Fibroblast of skin of left biceps (primary cell): Measurements from ENCODE around the gene NCAM1.

ENCODE experiments used
- DNase-seq, 2 experiments: peaks; one replicate each; pipeline ENCODE4 v3.0.0-alpha.2; 2013; ENCODE audit warnings: low read depth in 2 of 2

Gene NCAM1

DNA sequence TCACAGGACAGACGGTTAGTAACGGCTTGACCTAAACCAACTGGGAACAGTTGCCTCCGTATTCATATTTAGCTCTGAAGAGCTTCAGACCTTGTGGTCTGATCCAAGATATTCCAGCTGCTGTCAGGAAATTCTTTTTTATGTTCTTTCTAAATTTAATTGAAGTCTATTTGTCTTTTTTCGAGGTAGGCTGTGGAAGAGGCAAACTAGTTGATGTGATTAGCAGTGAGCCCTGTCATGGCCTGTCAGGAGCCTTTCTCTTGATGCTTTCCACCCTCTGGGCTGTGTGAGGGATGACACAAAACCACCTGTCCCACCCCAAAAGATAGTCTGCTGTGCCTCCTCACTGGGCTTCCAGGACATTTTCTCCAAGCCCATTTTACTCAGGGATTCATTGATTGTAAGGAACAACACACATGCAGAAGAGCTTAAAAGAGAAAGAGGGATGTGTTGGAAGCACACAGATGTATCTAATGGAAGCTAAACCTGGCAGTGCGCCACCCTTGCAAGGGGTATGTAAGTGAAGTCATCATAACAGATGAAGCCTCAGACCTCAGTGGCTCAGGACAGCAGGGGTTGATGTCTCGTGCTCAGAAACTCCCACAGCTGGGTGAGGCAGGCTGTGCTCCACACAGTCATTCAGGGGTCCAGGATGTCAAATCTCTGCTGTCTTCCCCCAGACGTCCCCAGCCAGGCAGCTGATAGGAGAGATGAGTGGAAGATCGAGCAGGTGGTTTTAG is 170.0 kb downstream of the NCAM1 start:
- DNase-seq: peak in 1 of 2 experiments; percentile 8

DNA sequence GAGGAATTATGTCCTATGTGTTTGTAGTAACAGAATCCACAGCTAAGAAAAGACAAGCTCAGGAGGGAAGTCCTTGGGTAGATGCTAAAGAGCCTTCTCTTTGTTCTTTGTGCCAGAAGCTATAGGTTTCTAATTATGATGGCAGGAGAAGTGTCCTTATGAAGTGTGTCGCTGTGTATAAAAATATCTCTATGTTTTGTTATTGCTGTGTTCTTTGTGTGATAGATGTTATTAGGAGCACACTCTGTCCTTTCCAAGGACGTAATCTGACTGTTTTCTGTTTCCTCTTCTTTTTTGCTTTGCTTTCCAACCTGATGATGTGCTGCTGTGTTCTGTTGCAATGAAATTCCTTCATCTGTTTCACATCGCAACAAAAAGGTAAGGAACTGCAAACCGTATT is 171.9 kb downstream of the NCAM1 start:
- DNase-seq: no peak

- no peak for DNase-seq
These were observed 173.4 kb downstream of the NCAM1 start for GRCh38 chr11:113134626-113135025.

DNA sequence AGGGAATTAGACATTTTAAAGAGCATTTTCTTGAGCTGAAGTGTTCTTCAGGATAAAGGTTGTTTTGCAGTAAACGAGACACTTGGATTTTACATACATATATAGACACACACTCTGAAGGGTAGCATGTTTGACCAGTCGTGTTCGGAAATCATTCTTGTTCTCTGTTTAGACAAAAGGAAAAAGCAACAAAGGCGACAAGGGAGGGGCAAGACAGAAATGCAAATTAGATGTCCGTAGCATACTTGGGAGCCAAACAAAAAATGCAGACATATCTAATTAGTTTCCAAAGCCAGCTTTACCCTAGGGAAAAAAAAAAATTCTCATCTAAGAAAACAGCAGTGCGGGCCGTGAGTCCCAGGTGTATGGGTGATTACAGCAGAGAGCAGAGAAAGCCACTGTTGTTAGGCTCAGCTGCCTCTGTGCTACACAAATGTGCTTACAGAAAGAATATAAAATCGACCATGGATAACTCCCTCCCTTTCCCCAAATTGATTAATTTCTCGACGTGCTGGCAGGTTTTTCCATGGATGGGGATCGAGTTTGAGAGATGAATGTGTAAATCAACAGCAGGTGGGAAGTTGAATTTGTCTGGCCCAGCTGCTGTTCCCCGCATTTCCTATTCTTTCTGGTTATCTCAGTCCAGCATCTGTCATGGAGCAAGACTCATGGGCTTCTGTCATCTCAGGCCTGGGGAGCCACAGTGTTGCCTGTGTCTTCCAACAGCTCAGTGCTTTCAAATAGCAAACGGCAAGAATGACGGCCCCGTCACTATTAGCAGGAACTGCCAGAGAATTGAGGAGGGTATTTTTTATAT is 176.7 kb downstream of the NCAM1 start:
- DNase-seq: no peak

DNA sequence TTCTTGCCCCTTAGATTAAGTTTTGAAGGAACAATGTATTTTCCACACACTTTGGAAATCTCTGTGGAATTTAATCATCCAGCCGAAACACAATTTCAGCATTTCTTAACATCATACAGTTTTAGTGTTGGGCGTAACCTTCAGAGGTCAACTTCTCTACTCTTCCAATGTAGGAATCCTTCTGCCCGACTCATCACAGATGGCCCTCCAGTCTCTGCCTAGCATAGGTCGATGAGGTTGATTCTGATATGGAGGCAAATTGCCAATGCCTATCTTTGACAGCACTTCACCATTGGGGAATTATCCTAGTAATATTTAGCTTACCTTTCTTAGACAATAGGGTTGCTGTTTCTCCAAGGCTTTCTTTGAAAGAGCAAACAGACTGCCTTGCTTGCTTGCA is 177.5 kb downstream of the NCAM1 start:
- DNase-seq: no peak

DNA sequence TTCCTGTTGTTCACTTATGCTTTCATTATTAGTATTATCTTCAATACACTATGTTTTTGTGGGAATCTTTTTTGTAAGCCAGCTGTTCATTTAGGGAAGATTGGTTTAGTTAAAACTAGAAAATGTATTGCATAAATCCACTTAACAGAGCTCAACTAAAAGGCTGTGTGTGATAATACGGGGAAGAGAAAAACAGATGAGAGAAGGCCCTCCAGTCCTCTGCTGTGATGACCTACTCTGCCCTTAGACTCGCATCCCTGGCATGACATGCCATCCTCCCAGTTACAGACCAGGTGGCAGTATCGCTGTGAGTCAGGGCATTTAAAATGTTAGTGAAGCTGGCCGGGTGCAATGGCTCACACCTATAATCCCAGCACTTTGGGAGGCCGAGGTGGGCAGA is 179.8 kb downstream of the NCAM1 start:
- DNase-seq: no peak

DNA sequence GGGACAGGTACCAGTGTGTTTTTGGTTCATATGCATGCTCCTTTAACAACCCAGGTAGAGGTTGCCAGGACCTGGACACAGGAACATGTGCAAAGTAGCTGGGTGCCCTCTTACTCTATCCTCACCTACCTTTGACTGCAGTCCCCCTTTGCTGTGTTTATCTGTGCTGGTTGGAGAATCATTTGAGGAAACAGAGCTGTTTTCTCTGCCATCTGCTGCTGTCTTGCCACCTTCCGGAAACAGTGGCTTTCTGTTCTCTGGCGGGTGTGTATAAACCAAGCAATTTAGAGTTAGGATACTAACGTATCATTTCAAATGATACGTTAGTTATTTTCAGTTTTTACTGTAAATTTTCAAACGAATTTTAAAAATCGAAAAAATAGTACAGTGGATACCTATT is 181.3 kb downstream of the NCAM1 start:
- DNase-seq: no peak

DNA sequence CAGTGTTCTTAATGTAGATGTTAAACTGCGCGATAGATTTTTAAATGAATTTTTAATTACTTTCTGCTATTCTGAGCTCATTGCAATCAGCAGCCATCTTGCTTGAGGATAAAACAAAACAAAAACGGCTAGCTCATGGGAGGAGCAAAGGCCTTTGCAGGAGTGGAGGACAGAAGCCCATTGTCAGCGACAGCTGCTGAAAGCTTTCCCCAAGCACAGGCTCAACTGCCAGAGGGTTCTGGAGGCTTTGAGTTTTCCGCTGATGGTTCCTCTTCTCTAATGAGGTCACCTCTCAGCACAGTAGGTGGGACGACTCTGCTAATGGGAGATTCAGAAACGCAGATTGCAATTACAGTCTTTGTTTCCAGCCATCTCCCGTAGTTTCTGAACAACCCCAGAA is 186.0 kb downstream of the NCAM1 start:
- no peak for DNase-seq

- no peak for DNase-seq
These were observed 186.9 kb downstream of the NCAM1 start for GRCh38 chr11:113148076-113148475.

GRCh38 chr11:113148652-113149051 is 187.4 kb downstream of the NCAM1 start:
- no peak for DNase-seq

DNA sequence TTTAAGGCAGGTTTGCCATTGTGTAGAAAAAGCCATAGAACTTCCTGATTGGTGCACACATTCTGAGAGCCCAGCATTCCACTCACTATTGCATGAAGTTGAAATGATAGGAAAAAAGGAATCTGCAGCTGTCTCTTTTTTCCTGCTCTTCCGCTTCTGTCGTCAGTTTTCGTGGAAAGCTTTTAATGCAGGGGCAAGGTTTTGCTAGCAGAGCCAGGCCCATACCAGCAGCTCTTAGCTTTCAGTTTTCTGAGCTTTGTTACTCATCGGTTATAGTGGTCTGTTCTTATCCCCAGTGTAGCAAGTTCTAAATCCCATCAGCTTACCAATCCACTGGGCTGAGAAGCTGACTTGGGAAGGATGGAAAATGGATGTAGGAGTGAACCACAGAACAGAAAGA is 190.3 kb downstream of the NCAM1 start:
- no peak for DNase-seq

- no peak for DNase-seq
These were observed 191.3 kb downstream of the NCAM1 start for GRCh38 chr11:113152500-113152899.

DNA sequence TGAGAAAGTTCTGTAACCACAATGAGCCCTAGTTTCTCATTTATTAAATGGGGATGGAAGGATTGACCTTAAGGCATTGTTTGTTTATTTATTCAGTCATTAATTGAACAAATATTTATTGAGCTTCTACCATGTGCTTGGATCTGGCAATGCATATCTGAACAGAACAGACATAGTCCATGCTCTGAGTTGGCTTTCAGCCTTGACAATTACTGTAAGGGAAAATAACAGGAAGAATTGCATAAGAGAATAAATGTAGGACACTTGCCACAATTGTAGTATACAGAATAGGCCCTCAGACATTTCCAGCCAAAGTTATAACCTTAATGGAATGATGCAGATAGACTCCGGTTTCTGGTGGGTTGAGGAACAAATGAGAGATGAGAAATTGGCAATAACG is 192.6 kb downstream of the NCAM1 start:
- DNase-seq: no peak

DNA sequence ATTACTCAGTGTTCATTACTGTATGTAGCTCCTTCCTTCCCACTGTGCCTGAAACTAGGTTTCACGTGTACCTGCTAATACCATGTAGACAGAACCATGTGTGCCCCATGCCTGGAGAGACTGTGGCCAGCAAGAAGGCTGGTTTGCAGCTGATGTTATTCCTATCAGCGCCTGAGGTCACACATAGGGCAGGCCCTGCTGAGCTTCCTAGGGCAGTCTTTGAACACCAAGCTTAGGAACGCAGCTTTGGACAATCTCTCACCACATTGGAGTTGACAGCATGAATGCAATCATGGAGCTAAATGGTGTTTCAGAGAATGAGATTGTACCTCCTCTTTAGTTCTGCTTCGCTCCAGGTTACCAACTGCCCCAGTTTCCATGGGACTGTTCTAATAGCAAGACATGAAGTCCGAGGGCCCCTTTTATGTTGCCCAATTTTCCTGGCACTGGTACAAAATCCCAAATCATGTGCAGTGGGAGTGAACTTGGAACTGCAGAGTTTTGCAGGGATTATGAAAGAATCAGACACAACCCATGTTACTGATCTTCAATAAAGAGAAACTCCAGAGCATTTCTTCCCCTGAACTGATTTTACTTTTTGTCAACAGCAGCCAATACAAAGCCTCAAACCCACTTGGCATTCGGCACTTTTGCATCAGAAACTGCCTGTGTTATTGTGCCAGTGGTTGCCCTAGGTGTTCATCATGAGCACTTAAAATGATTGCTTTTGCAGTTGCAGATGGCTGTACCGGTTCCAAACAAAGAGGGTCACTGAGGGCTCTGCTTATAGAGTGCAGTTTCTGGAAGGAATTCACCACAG is 199.0 kb downstream of the NCAM1 start:
- no peak for DNase-seq

DNA sequence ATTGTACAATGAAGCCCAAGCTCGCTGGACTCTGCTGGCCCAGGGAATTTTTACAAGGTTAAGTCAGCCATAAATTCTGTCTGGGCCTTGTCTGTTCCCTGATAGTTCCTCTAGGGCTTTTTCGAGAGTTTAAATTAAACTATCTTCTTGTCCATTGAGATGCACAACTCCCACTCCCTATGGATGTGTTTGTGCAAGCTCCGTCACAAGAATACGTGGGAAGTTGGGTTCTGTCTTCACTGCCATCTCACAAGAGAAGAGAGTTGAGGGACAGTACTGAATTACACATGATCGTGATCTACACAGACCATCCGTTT is 199.5 kb downstream of the NCAM1 start:
- no peak for DNase-seq

GRCh38 chr11:113161711-113162591 is 200.7 kb downstream of the NCAM1 start:
- DNase-seq: no peak

DNA sequence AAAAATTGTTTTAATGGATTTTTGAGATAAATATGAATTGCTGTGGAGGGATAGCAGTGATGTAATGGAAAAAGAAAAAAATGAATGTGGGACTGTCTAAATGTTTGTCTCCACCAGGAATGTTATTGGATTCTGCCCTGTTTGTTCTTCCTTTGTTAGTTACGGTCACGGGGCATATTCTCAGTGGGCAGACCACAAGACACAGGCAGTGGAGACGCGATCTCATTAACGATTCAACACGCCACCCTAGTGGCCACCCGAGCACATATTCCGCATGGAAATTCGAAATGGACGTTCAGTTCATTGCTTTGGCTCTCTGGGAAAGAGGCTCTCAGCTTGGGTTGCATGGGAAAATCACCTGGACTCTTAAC is 201.4 kb downstream of the NCAM1 start:
- no peak for DNase-seq

DNA sequence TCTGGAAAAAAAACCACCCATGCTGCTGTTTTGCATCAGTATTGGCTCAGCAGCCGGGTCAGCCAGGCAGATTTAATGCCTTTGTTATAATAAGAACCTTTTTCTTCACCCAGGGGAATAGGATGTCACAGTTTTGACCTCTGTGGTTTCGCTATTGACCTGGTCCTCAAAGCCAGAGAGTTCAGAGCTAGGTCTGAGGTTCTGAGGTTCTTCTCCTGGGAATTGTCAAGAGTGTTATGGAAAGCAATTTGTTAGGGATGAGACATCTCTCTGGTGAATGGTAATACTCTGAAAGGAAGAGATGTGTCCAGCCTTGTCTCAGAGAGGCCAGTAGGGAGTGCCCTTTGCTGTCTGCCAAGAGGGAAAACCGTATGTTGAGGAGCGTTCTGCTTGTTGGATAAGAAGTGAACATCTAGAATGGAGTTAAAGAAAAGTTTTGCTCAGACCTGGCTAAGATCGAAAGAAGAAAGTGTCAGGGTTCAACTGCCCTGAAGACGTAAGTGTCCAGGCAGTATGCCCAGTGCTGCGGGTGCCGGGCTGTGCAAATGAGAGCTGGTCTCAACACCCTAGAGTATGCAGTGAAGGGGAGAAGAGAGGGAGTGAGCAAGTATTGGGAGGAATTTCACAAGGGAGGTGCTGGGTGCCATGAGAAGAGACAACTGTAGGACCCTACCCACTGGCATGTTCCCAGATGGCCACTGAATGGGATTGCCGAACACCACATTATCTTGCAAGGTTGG is 202.2 kb downstream of the NCAM1 start:
- DNase-seq: no peak

- DNase-seq: no peak
These were observed 205.1 kb downstream of the NCAM1 start for GRCh38 chr11:113166280-113166679.

GRCh38 chr11:113167599-113167998 is 206.4 kb downstream of the NCAM1 start:
- DNase-seq: no peak
